KMS-11 (cell line): ENCODE data around the gene ZBTB7C.

ENCODE experiments used
- H2AFZ ChIP-seq: fragments of 200-600 bp; sonication (generic); 2 replicates; pipeline ENCODE4 v1.6.1; 2016; ENCODE audit warnings: antibody characterized with exemption, mixed run types, low read depth
- H3K27ac ChIP-seq: fragments of 200-600 bp; sonication (generic); 2 replicates; pipeline ENCODE4 v1.6.1; 2016; ENCODE audit warnings: mild to moderate bottlenecking, mixed run types
- H3K27me3 ChIP-seq: fragments of 200-600 bp; sonication (generic); 2 replicates; pipeline ENCODE4 v1.6.1; 2017; ENCODE audit warnings: mild to moderate bottlenecking, low read depth, mixed run types, moderate library complexity; ENCODE audit not compliant: insufficient read depth
- H3K36me3 ChIP-seq: fragments of 200-600 bp; sonication (generic); 2 replicates; pipeline ENCODE4 v1.6.1; 2017; ENCODE audit warnings: mild to moderate bottlenecking, mixed run types; ENCODE audit not compliant: insufficient read depth
- H3K4me1 ChIP-seq: fragments of 200-600 bp; sonication (generic); 2 replicates; pipeline ENCODE4 v1.6.1; 2016; ENCODE audit warnings: mild to moderate bottlenecking, low read depth, mixed run types; ENCODE audit not compliant: poor library complexity, severe bottlenecking
- H3K4me2 ChIP-seq: fragments of 200-600 bp; sonication (generic); 2 replicates; pipeline ENCODE4 v1.7.0; 2016; ENCODE audit warnings: mild to moderate bottlenecking, mixed run types
- H3K4me3 ChIP-seq: fragments of 200-600 bp; sonication (generic); IDR thresholded peaks from 2 replicates; pipeline ENCODE4 v1.6.1; 2017; ENCODE audit warnings: low read depth, low read length, mixed read lengths; ENCODE audit not compliant: insufficient read depth
- H3K79me2 ChIP-seq: fragments of 200-600 bp; sonication (generic); 2 replicates; pipeline ENCODE4 v1.6.1; 2016; ENCODE audit warnings: low read depth, mixed run types; ENCODE audit not compliant: insufficient read depth
- H3K9ac ChIP-seq: fragments of 200-600 bp; sonication (generic); 2 replicates; pipeline ENCODE4 v1.6.1; 2016; ENCODE audit warnings: mild to moderate bottlenecking, mixed run types
- H4K20me1 ChIP-seq: fragments of 200-600 bp; sonication (generic); 2 replicates; pipeline ENCODE4 v1.6.1; 2016; ENCODE audit warnings: mild to moderate bottlenecking, mixed run types; ENCODE audit not compliant: insufficient read depth
- CTCF ChIP-seq: fragments of 200-600 bp; sonication (generic); conservative IDR thresholded peaks from 2 replicates; pipeline ENCODE4 v1.6.1; 2017; ENCODE audit warnings: low read depth, mild to moderate bottlenecking, antibody characterized with exemption, low read length, moderate library complexity, mixed read lengths

The ZBTB7C gene

GRCh38 chr18:48022531-48023329, 386.5 kb downstream of the ZBTB7C start:
- peak overlapping the region; percentile 41; the same call in 1 of the 2 replicates for H2AFZ ChIP-seq
- no peak overlapping the region for H3K9ac ChIP-seq
- no peaks in the 10 kb centered on the region for H3K27me3 ChIP-seq
- TF ChIP-seq CTCF, result peak; percentile 79
- no peak overlapping the region for H3K4me2 ChIP-seq
- H3K36me3 ChIP-seq, result no peaks in the 10 kb centered on the region
- no peaks in the 10 kb centered on the region for H4K20me1 ChIP-seq
- no peak overlapping the region for H3K4me3 ChIP-seq
- no peak overlapping the region for H3K27ac ChIP-seq
- no peaks in the 10 kb centered on the region for H3K4me1 ChIP-seq
- no peaks in the 10 kb centered on the region for H3K79me2 ChIP-seq

- Histone ChIP-seq H2AFZ (peak overlapping the region; percentile 41; the same call in 1 of the 2 replicates), H3K27ac (no peak overlapping the region), H4K20me1 (no peaks in the 10 kb centered on the region), H3K4me2 (no peak overlapping the region), H3K4me1 (no peaks in the 10 kb centered on the region), H3K36me3 (no peaks in the 10 kb centered on the region), H3K27me3 (no peaks in the 10 kb centered on the region), H3K4me3 (no peak overlapping the region), H3K79me2 (no peaks in the 10 kb centered on the region), H3K9ac (no peak overlapping the region)
- TF ChIP-seq CTCF, result no peak
Measured at GRCh38 chr18:48022021-48022420, 387.2 kb downstream of the ZBTB7C start.

- Histone ChIP-seq H3K27ac (no peak overlapping the region), H3K4me1 (no peaks in the 10 kb centered on the region)
Measured at GRCh38 chr18:48021273-48021914, 387.8 kb downstream of the ZBTB7C start.

More at GRCh38 chr18:48021273-48021914, 387.8 kb downstream of the ZBTB7C start:
- Histone ChIP-seq H3K27me3 (no peaks in the 10 kb centered on the region), H2AFZ (no peak overlapping the region), H4K20me1 (no peaks in the 10 kb centered on the region), H3K36me3 (no peaks in the 10 kb centered on the region), H3K79me2 (no peaks in the 10 kb centered on the region), H3K4me3 (no peak overlapping the region), H3K9ac (no peak overlapping the region), H3K4me2 (no peak overlapping the region)
- TF ChIP-seq CTCF, result no peak
